GM23338 (cell line): ENCODE results near the gene EVL. TPM values are rescaled to one million over a fixed set of nuclear protein-coding genes. Genes with fewer than 3 reads are reported as not detected.

Experiments used
- ATAC-seq: fragments of 200-7000 bp; cut with Tn5 transposase; 3 replicates; pipeline ENCODE4 v1.9.1; 2020
- DNase-seq: peaks from one replicate; pipeline ENCODE4 v3.0.0-alpha.2; 2015; ENCODE audit warnings: low spot score
- H2AFZ ChIP-seq: fragments of 200-600 bp; sonication (generic); 2 replicates; pipeline ENCODE4 v1.8.0; 2016; ENCODE audit warnings: antibody characterized with exemption, mild to moderate bottlenecking, moderate library complexity
- H3F3A ChIP-seq: fragments of 200-600 bp; sonication (generic); replicated peaks from 2 replicates; pipeline ENCODE4 v1.8.0; 2017; ENCODE audit warnings: antibody characterized with exemption, mixed run types, low read depth
- H3K27ac ChIP-seq: fragments of 200-600 bp; sonication (generic); 2 replicates; pipeline ENCODE4 v1.6.1; 2016; ENCODE audit warnings: low read depth
- H3K27me3 ChIP-seq: fragments of 200-600 bp; sonication (generic); 2 replicates; pipeline ENCODE4 v1.8.0; 2016; ENCODE audit warnings: mild to moderate bottlenecking, mixed run types, moderate library complexity; ENCODE audit not compliant: insufficient read depth
- H3K36me3 ChIP-seq: fragments of 200-600 bp; sonication (generic); 2 replicates; pipeline ENCODE4 v1.8.0; 2016; ENCODE audit warnings: mild to moderate bottlenecking; ENCODE audit not compliant: insufficient read depth
- H3K4me1 ChIP-seq: fragments of 200-600 bp; sonication (generic); 2 replicates; pipeline ENCODE4 v1.8.0; 2016; ENCODE audit warnings: mild to moderate bottlenecking, moderate library complexity; ENCODE audit not compliant: insufficient read depth
- H3K4me2 ChIP-seq: fragments of 200-600 bp; sonication (generic); 2 replicates; pipeline ENCODE4 v1.7.1; 2017; ENCODE audit warnings: mixed run types
- H3K4me3 ChIP-seq: fragments of 200-600 bp; sonication (generic); 2 replicates; pipeline ENCODE4 v1.6.1; 2016; ENCODE audit warnings: mixed run types
- H3K79me2 ChIP-seq: fragments of 200-600 bp; sonication (generic); replicated peaks from 2 replicates; pipeline ENCODE4 v1.8.0; 2017; ENCODE audit warnings: mild to moderate bottlenecking; ENCODE audit not compliant: insufficient read depth
- H3K9me2 ChIP-seq: fragments of 200-600 bp; sonication (generic); 2 replicates; pipeline ENCODE4 v1.8.0; 2017; ENCODE audit not compliant: insufficient read depth
- H4K20me1 ChIP-seq: fragments of 200-600 bp; sonication (generic); replicated peaks from 2 replicates; pipeline ENCODE4 v1.8.0; 2017; ENCODE audit warnings: mild to moderate bottlenecking; ENCODE audit not compliant: insufficient read depth
- H3K27ac Mint-ChIP-seq: 2 replicates; pipeline ENCODE4 v1.8.0; 2020; ENCODE audit warnings: inconsistent platforms, mild to moderate bottlenecking, moderate library complexity, mixed read lengths
- H3K27me3 Mint-ChIP-seq: 3 replicates; pipeline ENCODE4 v1.8.0; 2022; ENCODE audit warnings: low read depth, mild to moderate bottlenecking, moderate library complexity, mixed read lengths, inconsistent platforms; ENCODE audit not compliant: insufficient read depth, poor library complexity
- H3K36me3 Mint-ChIP-seq: 3 replicates; pipeline ENCODE4 v1.8.0; 2021; ENCODE audit warnings: low read depth, mild to moderate bottlenecking, inconsistent platforms, moderate library complexity, mixed read lengths
- H3K4me1 Mint-ChIP-seq: 3 replicates; pipeline ENCODE4 v1.8.0; 2020; ENCODE audit warnings: mild to moderate bottlenecking, inconsistent platforms, mixed read lengths
- H3K4me3 Mint-ChIP-seq: 3 replicates; pipeline ENCODE4 v1.8.0; 2021; ENCODE audit warnings: moderate library complexity, mild to moderate bottlenecking, inconsistent platforms, mixed read lengths
- H3K9me3 Mint-ChIP-seq: 3 replicates; pipeline ENCODE4 v1.8.0; 2020; ENCODE audit warnings: moderate library complexity, mild to moderate bottlenecking, inconsistent platforms, mixed read lengths
- CREB1 ChIP-seq: fragments of 250-450 bp; sonication (Bioruptor Pico); IDR thresholded peaks from 2 replicates; pipeline ENCODE4 v1.5.0; 2020; ENCODE audit warnings: low read depth, mild to moderate bottlenecking, moderate library complexity
- EZH2 ChIP-seq: fragments of 200-600 bp; sonication (generic); IDR thresholded peaks from one replicate; pipeline ENCODE4 v1.8.0; 2017; ENCODE audit warnings: antibody characterized with exemption, mild to moderate bottlenecking, low read depth; ENCODE audit not compliant: unreplicated experiment
- JUNB ChIP-seq: IDR thresholded peaks from one replicate; pipeline ENCODE4 v1.6.1; 2016; ENCODE audit warnings: antibody characterized with exemption; ENCODE audit not compliant: unreplicated experiment
- ZNF114 ChIP-seq: fragments of 250-450 bp; sonication (Bioruptor Pico); IDR thresholded peaks from 2 replicates; pipeline ENCODE4 v1.5.0; 2020; ENCODE audit warnings: mild to moderate bottlenecking, moderate library complexity
- ZNF331 ChIP-seq: fragments of 250-450 bp; sonication (Bioruptor Pico); IDR thresholded peaks from 2 replicates; pipeline ENCODE4 v1.5.0; 2020; ENCODE audit warnings: low read depth, mild to moderate bottlenecking, moderate library complexity
- polyA plus RNA-seq: library from polyadenylated mRNA; unstranded; fragments of >200 nt; fragmentation: Nextera tagmentation; extraction: Ambion mirVana; gene quantifications from 2 replicates; pipeline ENCODE4 v1.2.1, GENCODE V29; 2016
- total RNA-seq: library from RNA; depleted of rRNA; stranded (reverse); fragments of >200 nt; shearing (Covaris generic); gene quantifications from 2 replicates; pipeline ENCODE4 v1.2.3, GENCODE V29; 2014
- TF ChIP-seq, protein P1 (sequence below): fragments of 250-450 bp; sonication (Bioruptor Pico); IDR thresholded peaks from 2 replicates; pipeline ENCODE4 v1.5.0; 2020; ENCODE audit warnings: mild to moderate bottlenecking, moderate library complexity
- TF ChIP-seq, protein P2 (sequence below): IDR thresholded peaks from one replicate; pipeline ENCODE4 v1.6.1; 2018; ENCODE audit warnings: antibody characterized with exemption; ENCODE audit not compliant: unreplicated experiment
- TF ChIP-seq, protein P3 (sequence below): IDR thresholded peaks from 2 replicates; pipeline ENCODE4 v1.6.1; 2016; ENCODE audit warnings: antibody characterized with exemption
- TF ChIP-seq, protein P4 (sequence below), 2 experiments: fragments of 200-600 bp in 1 of 2; sonication (generic) in 1 of 2; conservative IDR thresholded peaks; 2 replicates each; pipeline versions ENCODE4 v1.5.1 to v1.6.1; 2016 to 2017; ENCODE audit warnings: antibody characterized with exemption in 2 of 2, low read depth in 2 of 2, mild to moderate bottlenecking in 2 of 2, moderate library complexity in 1 of 2

Gene EVL
- total and polyA plus RNA-seq, 2 experiments from 2014 or later: 28.2 to 50.5 TPM

DNA sequence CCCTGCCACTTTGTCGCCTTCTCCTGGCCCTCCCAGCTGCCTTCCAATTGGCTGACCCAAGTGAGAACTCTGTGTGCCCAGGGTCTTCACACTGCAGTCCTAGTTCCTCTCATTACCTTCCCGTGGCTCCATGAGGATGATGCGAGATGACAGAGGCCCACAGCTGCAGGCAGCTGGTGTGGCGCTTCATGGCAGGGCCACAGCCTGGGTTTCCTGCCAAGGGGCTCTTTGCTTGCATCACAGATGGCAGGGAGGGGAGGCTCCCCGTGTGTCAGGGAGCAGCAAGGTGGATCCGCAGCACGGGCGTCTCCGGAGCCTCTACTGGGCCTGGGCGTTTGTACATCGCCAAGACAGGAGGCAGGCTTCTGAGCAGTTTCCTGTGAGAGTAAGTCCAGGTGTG lies 65.3 kb downstream of the EVL start:
- H3K27ac Mint-ChIP-seq: peak overlapping the region; percentile 41; the same call in 1 of the 2 replicates
- H3K4me3 Mint-ChIP-seq: no peak overlapping the region
- no peak overlapping the region for H3K4me2 ChIP-seq

More for the DNA sequence above, 65.3 kb downstream of the EVL start:
- H3K27me3 ChIP-seq: no peaks in the 10 kb centered on the region
- no peak overlapping the region for H2AFZ ChIP-seq
- H3K4me1 ChIP-seq: peaks cover 4% of the 10 kb centered on the region; the same call in 1 of the 2 replicates
- Mint-ChIP-seq H3K9me3 (no peaks in the 10 kb centered on the region), H3K36me3 (peaks cover 3% of the 10 kb centered on the region; the same call in 2 of the 3 replicates), H3K4me1 (peaks cover 11% of the 10 kb centered on the region), H3K27me3 (peaks cover 9% of the 10 kb centered on the region)
- H3K9me2 ChIP-seq: no peaks in the 10 kb centered on the region
- TF ChIP-seq EZH2: no peak
- TF ChIP-seq, protein P1, sequence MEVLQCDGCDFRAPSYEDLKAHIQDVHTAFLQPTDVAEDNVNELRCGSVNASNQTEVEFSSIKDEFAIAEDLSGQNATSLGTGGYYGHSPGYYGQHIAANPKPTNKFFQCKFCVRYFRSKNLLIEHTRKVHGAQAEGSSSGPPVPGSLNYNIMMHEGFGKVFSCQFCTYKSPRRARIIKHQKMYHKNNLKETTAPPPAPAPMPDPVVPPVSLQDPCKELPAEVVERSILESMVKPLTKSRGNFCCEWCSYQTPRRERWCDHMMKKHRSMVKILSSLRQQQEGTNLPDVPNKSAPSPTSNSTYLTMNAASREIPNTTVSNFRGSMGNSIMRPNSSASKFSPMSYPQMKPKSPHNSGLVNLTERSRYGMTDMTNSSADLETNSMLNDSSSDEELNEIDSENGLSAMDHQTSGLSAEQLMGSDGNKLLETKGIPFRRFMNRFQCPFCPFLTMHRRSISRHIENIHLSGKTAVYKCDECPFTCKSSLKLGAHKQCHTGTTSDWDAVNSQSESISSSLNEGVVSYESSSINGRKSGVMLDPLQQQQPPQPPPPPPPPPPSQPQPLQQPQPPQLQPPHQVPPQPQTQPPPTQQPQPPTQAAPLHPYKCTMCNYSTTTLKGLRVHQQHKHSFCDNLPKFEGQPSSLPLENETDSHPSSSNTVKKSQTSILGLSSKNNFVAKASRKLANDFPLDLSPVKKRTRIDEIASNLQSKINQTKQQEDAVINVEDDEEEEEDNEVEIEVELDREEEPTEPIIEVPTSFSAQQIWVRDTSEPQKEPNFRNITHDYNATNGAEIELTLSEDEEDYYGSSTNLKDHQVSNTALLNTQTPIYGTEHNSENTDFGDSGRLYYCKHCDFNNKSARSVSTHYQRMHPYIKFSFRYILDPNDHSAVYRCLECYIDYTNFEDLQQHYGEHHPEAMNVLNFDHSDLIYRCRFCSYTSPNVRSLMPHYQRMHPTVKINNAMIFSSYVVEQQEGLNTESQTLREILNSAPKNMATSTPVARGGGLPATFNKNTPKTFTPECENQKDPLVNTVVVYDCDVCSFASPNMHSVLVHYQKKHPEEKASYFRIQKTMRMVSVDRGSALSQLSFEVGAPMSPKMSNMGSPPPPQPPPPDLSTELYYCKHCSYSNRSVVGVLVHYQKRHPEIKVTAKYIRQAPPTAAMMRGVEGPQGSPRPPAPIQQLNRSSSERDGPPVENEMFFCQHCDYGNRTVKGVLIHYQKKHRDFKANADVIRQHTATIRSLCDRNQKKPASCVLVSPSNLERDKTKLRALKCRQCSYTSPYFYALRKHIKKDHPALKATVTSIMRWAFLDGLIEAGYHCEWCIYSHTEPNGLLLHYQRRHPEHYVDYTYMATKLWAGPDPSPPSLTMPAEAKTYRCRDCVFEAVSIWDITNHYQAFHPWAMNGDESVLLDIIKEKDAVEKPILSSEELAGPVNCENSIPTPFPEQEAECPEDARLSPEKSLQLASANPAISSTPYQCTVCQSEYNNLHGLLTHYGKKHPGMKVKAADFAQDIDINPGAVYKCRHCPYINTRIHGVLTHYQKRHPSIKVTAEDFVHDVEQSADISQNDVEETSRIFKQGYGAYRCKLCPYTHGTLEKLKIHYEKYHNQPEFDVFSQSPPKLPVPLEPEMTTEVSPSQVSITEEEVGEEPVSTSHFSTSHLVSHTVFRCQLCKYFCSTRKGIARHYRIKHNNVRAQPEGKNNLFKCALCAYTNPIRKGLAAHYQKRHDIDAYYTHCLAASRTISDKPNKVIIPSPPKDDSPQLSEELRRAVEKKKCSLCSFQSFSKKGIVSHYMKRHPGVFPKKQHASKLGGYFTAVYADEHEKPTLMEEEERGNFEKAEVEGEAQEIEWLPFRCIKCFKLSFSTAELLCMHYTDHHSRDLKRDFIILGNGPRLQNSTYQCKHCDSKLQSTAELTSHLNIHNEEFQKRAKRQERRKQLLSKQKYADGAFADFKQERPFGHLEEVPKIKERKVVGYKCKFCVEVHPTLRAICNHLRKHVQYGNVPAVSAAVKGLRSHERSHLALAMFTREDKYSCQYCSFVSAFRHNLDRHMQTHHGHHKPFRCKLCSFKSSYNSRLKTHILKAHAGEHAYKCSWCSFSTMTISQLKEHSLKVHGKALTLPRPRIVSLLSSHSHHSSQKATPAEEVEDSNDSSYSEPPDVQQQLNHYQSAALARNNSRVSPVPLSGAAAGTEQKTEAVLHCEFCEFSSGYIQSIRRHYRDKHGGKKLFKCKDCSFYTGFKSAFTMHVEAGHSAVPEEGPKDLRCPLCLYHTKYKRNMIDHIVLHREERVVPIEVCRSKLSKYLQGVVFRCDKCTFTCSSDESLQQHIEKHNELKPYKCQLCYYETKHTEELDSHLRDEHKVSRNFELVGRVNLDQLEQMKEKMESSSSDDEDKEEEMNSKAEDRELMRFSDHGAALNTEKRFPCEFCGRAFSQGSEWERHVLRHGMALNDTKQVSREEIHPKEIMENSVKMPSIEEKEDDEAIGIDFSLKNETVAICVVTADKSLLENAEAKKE (CRISPR knock-in tag): no peak
- no peak for TF ChIP-seq ZNF114 (CRISPR knock-in tag)
- no peak for TF ChIP-seq ZNF331 (CRISPR knock-in tag)
- no peak for TF ChIP-seq CREB1 (CRISPR knock-in tag)
- TF ChIP-seq, protein P2, sequence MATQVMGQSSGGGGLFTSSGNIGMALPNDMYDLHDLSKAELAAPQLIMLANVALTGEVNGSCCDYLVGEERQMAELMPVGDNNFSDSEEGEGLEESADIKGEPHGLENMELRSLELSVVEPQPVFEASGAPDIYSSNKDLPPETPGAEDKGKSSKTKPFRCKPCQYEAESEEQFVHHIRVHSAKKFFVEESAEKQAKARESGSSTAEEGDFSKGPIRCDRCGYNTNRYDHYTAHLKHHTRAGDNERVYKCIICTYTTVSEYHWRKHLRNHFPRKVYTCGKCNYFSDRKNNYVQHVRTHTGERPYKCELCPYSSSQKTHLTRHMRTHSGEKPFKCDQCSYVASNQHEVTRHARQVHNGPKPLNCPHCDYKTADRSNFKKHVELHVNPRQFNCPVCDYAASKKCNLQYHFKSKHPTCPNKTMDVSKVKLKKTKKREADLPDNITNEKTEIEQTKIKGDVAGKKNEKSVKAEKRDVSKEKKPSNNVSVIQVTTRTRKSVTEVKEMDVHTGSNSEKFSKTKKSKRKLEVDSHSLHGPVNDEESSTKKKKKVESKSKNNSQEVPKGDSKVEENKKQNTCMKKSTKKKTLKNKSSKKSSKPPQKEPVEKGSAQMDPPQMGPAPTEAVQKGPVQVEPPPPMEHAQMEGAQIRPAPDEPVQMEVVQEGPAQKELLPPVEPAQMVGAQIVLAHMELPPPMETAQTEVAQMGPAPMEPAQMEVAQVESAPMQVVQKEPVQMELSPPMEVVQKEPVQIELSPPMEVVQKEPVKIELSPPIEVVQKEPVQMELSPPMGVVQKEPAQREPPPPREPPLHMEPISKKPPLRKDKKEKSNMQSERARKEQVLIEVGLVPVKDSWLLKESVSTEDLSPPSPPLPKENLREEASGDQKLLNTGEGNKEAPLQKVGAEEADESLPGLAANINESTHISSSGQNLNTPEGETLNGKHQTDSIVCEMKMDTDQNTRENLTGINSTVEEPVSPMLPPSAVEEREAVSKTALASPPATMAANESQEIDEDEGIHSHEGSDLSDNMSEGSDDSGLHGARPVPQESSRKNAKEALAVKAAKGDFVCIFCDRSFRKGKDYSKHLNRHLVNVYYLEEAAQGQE: no peak
- TF ChIP-seq, protein P3, sequence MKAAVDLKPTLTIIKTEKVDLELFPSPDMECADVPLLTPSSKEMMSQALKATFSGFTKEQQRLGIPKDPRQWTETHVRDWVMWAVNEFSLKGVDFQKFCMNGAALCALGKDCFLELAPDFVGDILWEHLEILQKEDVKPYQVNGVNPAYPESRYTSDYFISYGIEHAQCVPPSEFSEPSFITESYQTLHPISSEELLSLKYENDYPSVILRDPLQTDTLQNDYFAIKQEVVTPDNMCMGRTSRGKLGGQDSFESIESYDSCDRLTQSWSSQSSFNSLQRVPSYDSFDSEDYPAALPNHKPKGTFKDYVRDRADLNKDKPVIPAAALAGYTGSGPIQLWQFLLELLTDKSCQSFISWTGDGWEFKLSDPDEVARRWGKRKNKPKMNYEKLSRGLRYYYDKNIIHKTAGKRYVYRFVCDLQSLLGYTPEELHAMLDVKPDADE: no peak
- no peak for TF ChIP-seq JUNB
- TF ChIP-seq, protein P4, sequence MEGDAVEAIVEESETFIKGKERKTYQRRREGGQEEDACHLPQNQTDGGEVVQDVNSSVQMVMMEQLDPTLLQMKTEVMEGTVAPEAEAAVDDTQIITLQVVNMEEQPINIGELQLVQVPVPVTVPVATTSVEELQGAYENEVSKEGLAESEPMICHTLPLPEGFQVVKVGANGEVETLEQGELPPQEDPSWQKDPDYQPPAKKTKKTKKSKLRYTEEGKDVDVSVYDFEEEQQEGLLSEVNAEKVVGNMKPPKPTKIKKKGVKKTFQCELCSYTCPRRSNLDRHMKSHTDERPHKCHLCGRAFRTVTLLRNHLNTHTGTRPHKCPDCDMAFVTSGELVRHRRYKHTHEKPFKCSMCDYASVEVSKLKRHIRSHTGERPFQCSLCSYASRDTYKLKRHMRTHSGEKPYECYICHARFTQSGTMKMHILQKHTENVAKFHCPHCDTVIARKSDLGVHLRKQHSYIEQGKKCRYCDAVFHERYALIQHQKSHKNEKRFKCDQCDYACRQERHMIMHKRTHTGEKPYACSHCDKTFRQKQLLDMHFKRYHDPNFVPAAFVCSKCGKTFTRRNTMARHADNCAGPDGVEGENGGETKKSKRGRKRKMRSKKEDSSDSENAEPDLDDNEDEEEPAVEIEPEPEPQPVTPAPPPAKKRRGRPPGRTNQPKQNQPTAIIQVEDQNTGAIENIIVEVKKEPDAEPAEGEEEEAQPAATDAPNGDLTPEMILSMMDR (conservative IDR thresholded peaks at IDR 0.05; ENCODE audit: low read depth in 2 of 2): no peak
- H3F3A ChIP-seq: no peaks in the 10 kb centered on the region
- H3K27ac ChIP-seq: no peak overlapping the region
- H4K20me1 ChIP-seq: no peaks in the 10 kb centered on the region; the same call in 1 of the 2 replicates
- no peak overlapping the region for H3K4me3 ChIP-seq
- no peaks in the 10 kb centered on the region for H3K36me3 ChIP-seq
- no peak for DNase-seq
- no peak for ATAC-seq
- H3K79me2 ChIP-seq: no peaks in the 10 kb centered on the region
